H9 (cell line): Measurements from ENCODE around the gene SYT7. TPM values are rescaled to one million over a fixed set of nuclear protein-coding genes. Genes with fewer than 3 reads are reported as not detected.
A peak's percentile ranks its signal among the peaks of the same experiment; 100 is the strongest.

Source experiments
- DNase-seq: peaks from one replicate; pipeline ENCODE4 v3.0.0-alpha.2; 2017
- H2AFZ ChIP-seq: one replicate; pipeline ENCODE4 v1.6.1; 2013; ENCODE audit warnings: mild to moderate bottlenecking, low read length, control low read depth, moderate library complexity
- H2AK5ac ChIP-seq: 2 replicates; pipeline ENCODE4 v1.6.1; 2013; ENCODE audit warnings: low read length, control low read depth, mixed read lengths; ENCODE audit not compliant: insufficient read length
- H2BK120ac ChIP-seq: one replicate; pipeline ENCODE4 v1.6.1; 2013; ENCODE audit warnings: low read depth, mild to moderate bottlenecking, low read length, control low read depth, inconsistent platforms; ENCODE audit not compliant: poor library complexity, severe bottlenecking
- H2BK12ac ChIP-seq: 2 replicates; pipeline ENCODE4 v1.6.1; 2013; ENCODE audit warnings: low read length, control low read depth, mixed read lengths, low read depth; ENCODE audit not compliant: insufficient read length
- H2BK15ac ChIP-seq: 2 replicates; pipeline ENCODE4 v1.6.1; 2013; ENCODE audit warnings: low read depth, low read length, control low read depth
- H2BK20ac ChIP-seq: one replicate; pipeline ENCODE4 v1.6.1; 2013; ENCODE audit warnings: low read depth, mild to moderate bottlenecking, low read length, control low read depth, inconsistent platforms; ENCODE audit not compliant: poor library complexity, severe bottlenecking
- H2BK5ac ChIP-seq: 2 replicates; pipeline ENCODE4 v1.6.1; 2013; ENCODE audit warnings: low read length, control low read depth, mixed read lengths; ENCODE audit not compliant: insufficient read length
- H3K14ac ChIP-seq: 2 replicates; pipeline ENCODE4 v1.6.1; 2013; ENCODE audit warnings: low read length, control low read depth; ENCODE audit not compliant: insufficient read depth
- H3K18ac ChIP-seq: 2 replicates; pipeline ENCODE4 v1.6.1; 2013; ENCODE audit warnings: low read depth, mild to moderate bottlenecking, mixed read lengths, low read length, control low read depth; ENCODE audit not compliant: insufficient read length
- H3K23ac ChIP-seq: 2 replicates; pipeline ENCODE4 v1.6.1; 2013; ENCODE audit warnings: low read length, control low read depth, mixed read lengths, low read depth; ENCODE audit not compliant: insufficient read length
- H3K23me2 ChIP-seq: 2 replicates; pipeline ENCODE4 v1.6.1; 2013; ENCODE audit warnings: low read depth, mild to moderate bottlenecking, mixed read lengths, low read length, control low read depth; ENCODE audit not compliant: insufficient read length, poor library complexity, severe bottlenecking
- H3K27ac ChIP-seq: 2 replicates; pipeline ENCODE4 v1.5.1; 2013; ENCODE audit warnings: low read length, control low read depth, mixed read lengths, low read depth; ENCODE audit not compliant: insufficient read length
- H3K27me3 ChIP-seq: 2 replicates; pipeline ENCODE4 v1.6.1; 2013; ENCODE audit warnings: low read length, control low read depth, inconsistent platforms; ENCODE audit not compliant: insufficient read depth
- H3K4ac ChIP-seq: 2 replicates; pipeline ENCODE4 v1.6.1; 2013; ENCODE audit warnings: low read depth, mild to moderate bottlenecking, control low read depth, inconsistent platforms, low read length, moderate library complexity
- H3K4me1 ChIP-seq: 2 replicates; pipeline ENCODE4 v1.6.1; 2013; ENCODE audit warnings: low read length, control low read depth, inconsistent platforms; ENCODE audit not compliant: insufficient read depth
- H3K4me2 ChIP-seq: 2 replicates; pipeline ENCODE4 v1.6.1; 2013; ENCODE audit warnings: low read length, control low read depth, mixed read lengths; ENCODE audit not compliant: insufficient read length, insufficient read depth
- H3K56ac ChIP-seq: 2 replicates; pipeline ENCODE4 v1.6.1; 2013; ENCODE audit warnings: low read depth, mild to moderate bottlenecking, mixed read lengths, low read length, control low read depth; ENCODE audit not compliant: insufficient read length
- H3K79me1 ChIP-seq: 2 replicates; pipeline ENCODE4 v1.6.1; 2013; ENCODE audit warnings: low read depth, mild to moderate bottlenecking, moderate library complexity, low read length, control low read depth, inconsistent platforms; ENCODE audit not compliant: insufficient read depth, poor library complexity, severe bottlenecking
- H3K79me2 ChIP-seq: 2 replicates; pipeline ENCODE4 v1.6.1; 2013; ENCODE audit warnings: low read length, control low read depth, inconsistent platforms; ENCODE audit not compliant: insufficient read depth
- H3K9ac ChIP-seq: 2 replicates; pipeline ENCODE4 v1.6.1; 2013; ENCODE audit warnings: low read length, control low read depth, mixed read lengths; ENCODE audit not compliant: insufficient read length; ENCODE audit errors: extremely low read depth
- H3K9me3 ChIP-seq: one replicate; pipeline ENCODE4 v1.6.1; 2013; ENCODE audit warnings: low read depth, low read length, inconsistent platforms; ENCODE audit not compliant: control insufficient read depth
- H3T11ph ChIP-seq: one replicate; pipeline ENCODE4 v1.6.1; 2013; ENCODE audit warnings: mild to moderate bottlenecking, low read length, control low read depth, inconsistent platforms
- H4K20me1 ChIP-seq: one replicate; pipeline ENCODE4 v1.6.1; 2013; ENCODE audit not compliant: control insufficient read depth, insufficient read length, insufficient read depth
- H4K5ac ChIP-seq: 2 replicates; pipeline ENCODE4 v1.6.1; 2013; ENCODE audit warnings: low read depth, mild to moderate bottlenecking, mixed read lengths, low read length, control low read depth; ENCODE audit not compliant: insufficient read length
- H4K8ac ChIP-seq: replicated peaks from 2 replicates; pipeline ENCODE4 v1.6.1; 2013; ENCODE audit warnings: low read length, control low read depth, mixed read lengths, low read depth; ENCODE audit not compliant: insufficient read length
- H4K91ac ChIP-seq: 2 replicates; pipeline ENCODE4 v1.6.1; 2013; ENCODE audit warnings: low read depth, mild to moderate bottlenecking, moderate library complexity, mixed read lengths, low read length, control low read depth; ENCODE audit not compliant: insufficient read length
- H3K27ac Mint-ChIP-seq, 3 experiments: 2 replicates in 2 of 3; 3 replicates in 1 of 3; pipeline ENCODE4 v1.8.0; 2020 to 2021; ENCODE audit warnings: mixed read lengths in 3 of 3, mild to moderate bottlenecking in 1 of 3, moderate library complexity in 1 of 3
- H3K27me3 Mint-ChIP-seq: 2 replicates; pipeline ENCODE4 v1.8.0; 2021; ENCODE audit warnings: low read depth, mild to moderate bottlenecking, moderate library complexity, mixed read lengths
- H3K36me3 Mint-ChIP-seq, 3 experiments: 2 replicates in 2 of 3; 3 replicates in 1 of 3; pipeline ENCODE4 v1.8.0; 2020 to 2021; ENCODE audit warnings: low read depth in 3 of 3, mixed read lengths in 3 of 3; ENCODE audit not compliant: insufficient read depth in 1 of 3
- H3K4me1 Mint-ChIP-seq, 2 experiments: 2 replicates each; pipeline ENCODE4 v1.8.0; 2020; ENCODE audit warnings: mixed read lengths in 2 of 2
- H3K4me3 Mint-ChIP-seq, 2 experiments: 2 replicates in 1 of 2; 3 replicates in 1 of 2; pipeline ENCODE4 v1.8.0; 2020 to 2021; ENCODE audit warnings: mild to moderate bottlenecking in 2 of 2, mixed read lengths in 2 of 2, moderate library complexity in 1 of 2
- H3K9me3 Mint-ChIP-seq, 2 experiments: 2 replicates in 1 of 2; 3 replicates in 1 of 2; pipeline ENCODE4 v1.8.0; 2020; ENCODE audit warnings: mild to moderate bottlenecking in 2 of 2, mixed read lengths in 2 of 2, moderate library complexity in 1 of 2
- WGBS: extraction: QIAGEN DNeasy Blood & Tissue Kit; methylation state at CpG from one replicate; pipeline ENCODE4 v1.1.7; 2013; ENCODE audit warnings: missing lambda C conversion rate, low lambda C conversion rate, mixed read lengths; ENCODE audit not compliant: insufficient read length; ENCODE audit errors: extremely low coverage; 5-methylcytosine and 5-hydroxymethylcytosine counted together
- total RNA-seq: library from RNA; stranded (reverse); gene quantifications from 2 replicates; pipeline ENCODE4 v1.2.1, GENCODE V29; 2021
- TF ChIP-seq, protein P1 (sequence below): fragments of 200-600 bp; sonication (generic); conservative IDR thresholded peaks from 3 replicates; pipeline ENCODE4 v1.8.0; 2021; ENCODE audit warnings: antibody characterized with exemption, mild to moderate bottlenecking

Gene SYT7
- total RNA-seq, 1 experiment from 2014 or later = 8.8 TPM

- no peak overlapping the region for H3K18ac ChIP-seq
- H3K4me2 ChIP-seq = no peak overlapping the region
- no peak overlapping the region for H3T11ph ChIP-seq
- H3K23me2 ChIP-seq = no peaks in the 10 kb centered on the region
- H2BK15ac ChIP-seq = no peak overlapping the region
- no peak overlapping the region for H3K27ac ChIP-seq
- H4K8ac ChIP-seq = no peak overlapping the region
- no peaks in the 10 kb centered on the region for H3K9me3 Mint-ChIP-seq
- H3K14ac ChIP-seq = no peak overlapping the region
- no peak overlapping the region for H2AK5ac ChIP-seq
- H3K56ac ChIP-seq = no peak overlapping the region
- no peak overlapping the region for H2BK120ac ChIP-seq
- no peaks in the 10 kb centered on the region for H3K79me2 ChIP-seq
- no peaks in the 10 kb centered on the region for H4K20me1 ChIP-seq
- TF ChIP-seq, protein P1, sequence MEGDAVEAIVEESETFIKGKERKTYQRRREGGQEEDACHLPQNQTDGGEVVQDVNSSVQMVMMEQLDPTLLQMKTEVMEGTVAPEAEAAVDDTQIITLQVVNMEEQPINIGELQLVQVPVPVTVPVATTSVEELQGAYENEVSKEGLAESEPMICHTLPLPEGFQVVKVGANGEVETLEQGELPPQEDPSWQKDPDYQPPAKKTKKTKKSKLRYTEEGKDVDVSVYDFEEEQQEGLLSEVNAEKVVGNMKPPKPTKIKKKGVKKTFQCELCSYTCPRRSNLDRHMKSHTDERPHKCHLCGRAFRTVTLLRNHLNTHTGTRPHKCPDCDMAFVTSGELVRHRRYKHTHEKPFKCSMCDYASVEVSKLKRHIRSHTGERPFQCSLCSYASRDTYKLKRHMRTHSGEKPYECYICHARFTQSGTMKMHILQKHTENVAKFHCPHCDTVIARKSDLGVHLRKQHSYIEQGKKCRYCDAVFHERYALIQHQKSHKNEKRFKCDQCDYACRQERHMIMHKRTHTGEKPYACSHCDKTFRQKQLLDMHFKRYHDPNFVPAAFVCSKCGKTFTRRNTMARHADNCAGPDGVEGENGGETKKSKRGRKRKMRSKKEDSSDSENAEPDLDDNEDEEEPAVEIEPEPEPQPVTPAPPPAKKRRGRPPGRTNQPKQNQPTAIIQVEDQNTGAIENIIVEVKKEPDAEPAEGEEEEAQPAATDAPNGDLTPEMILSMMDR = no peak
- H3K9ac ChIP-seq = no peak overlapping the region
- H3K23ac ChIP-seq = no peak overlapping the region
- H3K79me1 ChIP-seq = no peaks in the 10 kb centered on the region
- peaks cover 0 to 5% (median 4%) of the 10 kb centered on the region in 3 experiments; a peak in 3 of 7 replicates for H3K36me3 Mint-ChIP-seq
- no peak overlapping the region for H2BK20ac ChIP-seq
- no CpG with 5 or more reads among the region's 8 CpGs for WGBS
- no peaks in the 10 kb centered on the region for H3K27me3 ChIP-seq
- H2AFZ ChIP-seq = no peak overlapping the region
- H3K4me1 Mint-ChIP-seq = peaks cover 15 to 57% of the 10 kb centered on the region in 2 experiments
- H4K91ac ChIP-seq = no peak overlapping the region
- no peaks in the 10 kb centered on the region; the same call in 1 of the 2 replicates for H3K4me1 ChIP-seq
- no peak overlapping the region for H2BK12ac ChIP-seq
- DNase-seq = no peak
- peak overlapping the region in 1 of 3 experiments; percentile 52; a peak in 1 of 7 replicates for H3K27ac Mint-ChIP-seq
- no peak overlapping the region for H2BK5ac ChIP-seq
- no peak overlapping the region for H3K4me3 Mint-ChIP-seq
- H3K4ac ChIP-seq = no peak overlapping the region
- H4K5ac ChIP-seq = no peak overlapping the region
- no peaks in the 10 kb centered on the region for H3K9me3 ChIP-seq
- H3K27me3 Mint-ChIP-seq = peaks cover 19% of the 10 kb centered on the region
Measured at GRCh38 chr11:61549177-61549576, 31.7 kb downstream of the SYT7 start.
